Gastrocnemius medialis (tissue), 4 donors: ENCODE results near the gene SOX11. TPM values are rescaled to one million over a fixed set of nuclear protein-coding genes. Genes with fewer than 3 reads are reported as not detected.

Source experiments
- ATAC-seq, 2 donors: fragments of 150-250 bp; one replicate each; pipeline ENCODE4 v1.9.1; 2016
- DNase-seq, 2 donors: peaks; one replicate each; pipeline ENCODE4 v3.0.0-alpha.2; 2019
- H3K27ac ChIP-seq, 4 donors: fragments of 200-600 bp; sonication (generic); 1 replicate in 1 of 4; 2 replicates in 3 of 4; pipeline ENCODE4 v1.5.1; 2016 to 2018; ENCODE audit warnings: mild to moderate bottlenecking in 2 of 4, moderate library complexity in 1 of 4
- H3K27me3 ChIP-seq, 3 donors: fragments of 200-600 bp; sonication (generic) in 2 of 3; 1 replicate in 1 of 3; 2 replicates in 2 of 3; pipeline versions ENCODE4 v1.5.1 to v1.6.0; 2016 to 2019; ENCODE audit warnings: mild to moderate bottlenecking in 1 of 3, moderate library complexity in 1 of 3
- H3K36me3 ChIP-seq, 2 donors: fragments of 200-600 bp; sonication (generic) in 1 of 2; one replicate each; pipeline ENCODE4 v1.5.1; 2017 to 2018
- H3K4me1 ChIP-seq, 2 donors: fragments of 200-600 bp; sonication (generic) in 1 of 2; one replicate each; pipeline ENCODE4 v1.5.1; 2016 to 2017; ENCODE audit warnings: mild to moderate bottlenecking in 2 of 2
- H3K4me3 ChIP-seq, 4 donors: fragments of 200-600 bp; sonication (generic) in 3 of 4; 1 replicate in 1 of 4; 2 replicates in 3 of 4; pipeline ENCODE4 v1.5.1; 2016 to 2019; ENCODE audit warnings: mild to moderate bottlenecking in 2 of 4
- H3K9me3 ChIP-seq, 3 donors: fragments of 200-600 bp; sonication (generic) in 2 of 3; 1 replicate in 1 of 3; 2 replicates in 2 of 3; pipeline ENCODE4 v1.5.1; 2016 to 2019
- POLR2A ChIP-seq, 2 donors: fragments of 450-650 bp; IDR thresholded peaks; one replicate each; pipeline ENCODE4 v1.6.1; 2017; ENCODE audit warnings: antibody characterized with exemption in 2 of 2, mild to moderate bottlenecking in 2 of 2, moderate library complexity in 2 of 2
- in situ Hi-C, 4 donors: fragments of 200-750 bp; cut with MboI; loops; one replicate each; pipeline versions ENCODE4 v1.15.0 to v1.8.0; 2017; ENCODE audit warnings: low sequenced_read_pairs in 4 of 4
- intact Hi-C: fragments of 100-400 bp; cut with DNase I; formaldehyde crosslinking; loops from one replicate; pipeline ENCODE4 v1.15.1; 2023; ENCODE audit warnings: low total_unique reads
- total RNA-seq, 4 donors: library from RNA; depleted of rRNA; stranded (reverse); fragments of >200 nt; gene quantifications; one replicate each; pipeline versions ENCODE4 v1.1.0 to v1.2.3, GENCODE V29; 2016
- TF ChIP-seq, protein P1 (sequence below), 5 experiments: fragments of 450-650 bp in 3 of 5; fragments of 200-600 bp in 2 of 5; sonication (generic) in 2 of 5; IDR thresholded peaks in 4 of 5; conservative IDR thresholded peaks in 1 of 5; 1 replicate in 4 of 5; 2 replicates in 1 of 5; pipeline ENCODE4 v1.5.1; 2016 to 2019; ENCODE audit warnings: antibody characterized with exemption in 5 of 5, mild to moderate bottlenecking in 3 of 5, moderate library complexity in 3 of 5

Gene SOX11
- total RNA-seq, 4 donors from 2014 or later, result not detected

DNA sequence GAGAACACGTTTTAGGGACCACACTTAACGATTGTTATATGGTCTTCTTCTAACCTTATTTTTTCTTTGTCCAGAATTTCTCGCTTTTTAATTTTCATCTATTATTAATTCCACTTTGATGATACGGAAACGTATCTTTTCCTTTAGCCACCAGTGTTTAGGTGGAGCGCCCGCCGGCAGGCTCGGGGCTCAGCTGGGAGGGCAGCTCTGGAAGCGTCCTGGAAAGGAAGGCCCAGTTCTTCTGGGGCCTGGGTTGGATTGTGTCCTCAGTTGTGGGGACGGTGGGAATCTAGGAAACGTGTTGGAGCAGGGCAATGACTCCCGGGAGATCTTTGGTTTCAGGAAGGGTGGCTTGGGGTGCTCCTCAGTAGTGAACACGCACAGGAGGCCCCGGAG lies 19.4 kb upstream of the SOX11 start:
- no peaks in the 10 kb centered on the region for H3K4me1 ChIP-seq
- H3K27me3 ChIP-seq, result peaks cover 26 to 30% (median 29%) of the 10 kb centered on the region in 3 donors
- no peak for DNase-seq
- intact Hi-C loops (no loop called here), in situ Hi-C loops (no loop called here)
- TF ChIP-seq, protein P1, sequence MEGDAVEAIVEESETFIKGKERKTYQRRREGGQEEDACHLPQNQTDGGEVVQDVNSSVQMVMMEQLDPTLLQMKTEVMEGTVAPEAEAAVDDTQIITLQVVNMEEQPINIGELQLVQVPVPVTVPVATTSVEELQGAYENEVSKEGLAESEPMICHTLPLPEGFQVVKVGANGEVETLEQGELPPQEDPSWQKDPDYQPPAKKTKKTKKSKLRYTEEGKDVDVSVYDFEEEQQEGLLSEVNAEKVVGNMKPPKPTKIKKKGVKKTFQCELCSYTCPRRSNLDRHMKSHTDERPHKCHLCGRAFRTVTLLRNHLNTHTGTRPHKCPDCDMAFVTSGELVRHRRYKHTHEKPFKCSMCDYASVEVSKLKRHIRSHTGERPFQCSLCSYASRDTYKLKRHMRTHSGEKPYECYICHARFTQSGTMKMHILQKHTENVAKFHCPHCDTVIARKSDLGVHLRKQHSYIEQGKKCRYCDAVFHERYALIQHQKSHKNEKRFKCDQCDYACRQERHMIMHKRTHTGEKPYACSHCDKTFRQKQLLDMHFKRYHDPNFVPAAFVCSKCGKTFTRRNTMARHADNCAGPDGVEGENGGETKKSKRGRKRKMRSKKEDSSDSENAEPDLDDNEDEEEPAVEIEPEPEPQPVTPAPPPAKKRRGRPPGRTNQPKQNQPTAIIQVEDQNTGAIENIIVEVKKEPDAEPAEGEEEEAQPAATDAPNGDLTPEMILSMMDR (IDR thresholded peaks at IDR 0.05 in 4 of 5, conservative IDR thresholded peaks at IDR 0.05 in 1 of 5), result no peak
- no peak for TF ChIP-seq POLR2A (IDR thresholded peaks at IDR 0.05)
- ATAC-seq, result no peak
- H3K27ac ChIP-seq, result no peak overlapping the region
- no peaks in the 10 kb centered on the region for H3K36me3 ChIP-seq
- H3K9me3 ChIP-seq, result no peaks in the 10 kb centered on the region
- H3K4me3 ChIP-seq, result no peak overlapping the region

DNA sequence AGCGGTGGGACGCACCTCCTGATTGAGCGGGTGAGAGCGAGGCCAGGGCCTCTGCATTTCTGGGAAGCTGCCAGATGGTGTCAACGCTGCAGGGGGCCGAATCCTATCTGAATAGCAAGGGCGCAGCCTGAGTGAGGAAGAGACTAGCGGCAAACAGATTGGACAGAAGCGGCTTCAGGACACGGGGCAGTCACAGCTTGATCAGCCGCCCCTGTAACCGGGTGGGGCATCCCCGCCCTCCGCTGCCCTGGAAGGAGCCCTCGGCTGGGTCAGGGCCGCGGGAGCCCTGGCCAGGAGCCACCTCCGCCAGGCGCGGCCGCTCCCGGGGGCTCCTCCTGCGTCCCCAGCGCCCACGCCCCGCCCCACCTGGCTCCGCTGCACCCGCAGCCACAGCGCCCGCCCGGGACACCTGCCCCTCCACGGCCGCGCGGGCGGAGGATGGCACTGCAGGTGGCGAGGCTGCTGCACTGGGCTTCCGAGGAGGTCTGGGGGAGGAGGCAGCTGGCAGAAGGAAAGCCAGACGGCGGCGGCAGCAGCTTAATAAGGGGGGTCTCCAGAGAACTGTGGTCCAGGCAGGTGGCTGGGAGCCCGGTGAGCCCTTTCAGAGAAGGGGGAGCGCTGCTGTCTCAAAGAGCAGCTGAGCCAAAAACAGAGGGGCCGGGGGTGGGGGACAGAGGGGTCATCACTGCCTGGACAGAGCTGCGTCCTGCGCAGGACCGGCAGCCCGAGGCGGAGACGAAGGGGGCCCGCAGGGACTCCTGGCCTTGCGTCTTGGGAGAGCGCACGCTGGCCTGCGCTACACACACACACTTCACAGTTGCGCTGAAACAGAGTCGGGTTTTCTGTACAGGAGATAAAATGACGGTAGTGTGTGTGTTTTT lies 18.8 kb upstream of the SOX11 start:
- Histone ChIP-seq H3K27me3 (peaks cover 26 to 30% (median 29%) of the 10 kb centered on the region in 3 donors), H3K36me3 (no peaks in the 10 kb centered on the region), H3K4me1 (no peaks in the 10 kb centered on the region), H3K4me3 (peak overlapping the region in 1 of 4 donors; percentile 35), H3K9me3 (no peaks in the 10 kb centered on the region), H3K27ac (no peak overlapping the region)
- in situ Hi-C loops (no loop called here), intact Hi-C loops (no loop called here)
- ATAC-seq, result no peak
- DNase-seq, result no peak
- TF ChIP-seq, protein P1 (IDR thresholded peaks at IDR 0.05 in 4 of 5, conservative IDR thresholded peaks at IDR 0.05 in 1 of 5), result no peak
- TF ChIP-seq POLR2A (IDR thresholded peaks at IDR 0.05), result no peak

DNA sequence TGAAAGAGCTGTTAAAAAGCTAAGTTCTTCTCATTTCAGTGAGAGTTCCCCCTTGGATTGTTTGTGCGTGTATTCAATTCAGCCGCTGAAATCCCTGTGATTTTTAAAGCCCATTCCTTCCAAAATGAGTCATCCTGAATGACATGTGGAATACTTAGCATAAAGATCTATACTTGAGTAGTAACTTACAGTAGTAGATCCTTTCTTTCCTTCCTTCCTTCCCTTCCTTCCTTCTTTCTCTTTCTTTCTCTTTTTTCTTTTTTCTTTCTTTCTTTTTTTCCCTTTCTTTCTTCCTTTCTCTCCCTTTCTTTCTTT lies 18.2 kb upstream of the SOX11 start:
- no peak overlapping the region for H3K27ac ChIP-seq

DNA sequence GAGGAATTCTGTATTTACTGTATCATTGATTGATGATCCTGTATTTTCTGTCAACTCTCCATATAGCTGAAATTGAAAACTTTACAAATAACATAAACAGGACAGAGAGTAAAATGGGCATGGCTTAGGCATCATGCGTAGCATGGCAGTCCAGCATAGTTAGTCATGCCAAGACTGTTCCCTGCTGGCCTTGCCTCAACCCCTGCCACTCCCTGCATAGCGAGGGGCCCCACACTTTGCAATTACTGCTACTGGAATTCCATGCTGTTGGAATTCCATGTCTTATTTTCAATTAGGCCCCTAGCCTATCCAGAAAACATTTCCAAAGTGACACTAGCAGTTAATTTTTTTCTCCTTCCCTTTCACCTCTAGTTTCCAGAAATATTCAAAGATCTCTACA lies 15.1 kb upstream of the SOX11 start:
- Histone ChIP-seq H3K27ac (no peak overlapping the region), H3K9me3 (no peaks in the 10 kb centered on the region), H3K4me3 (no peak overlapping the region), H3K27me3 (peaks cover 25 to 29% (median 27%) of the 10 kb centered on the region in 3 donors), H3K4me1 (no peaks in the 10 kb centered on the region), H3K36me3 (no peaks in the 10 kb centered on the region)
- no peak for TF ChIP-seq POLR2A (IDR thresholded peaks at IDR 0.05)
- TF ChIP-seq, protein P1 (IDR thresholded peaks at IDR 0.05 in 4 of 5, conservative IDR thresholded peaks at IDR 0.05 in 1 of 5), result no peak
- DNase-seq (no peak), ATAC-seq (no peak)
- in situ Hi-C loops, result no loop called here
- intact Hi-C loops, result no loop called here

More for the DNA sequence above, 18.2 kb upstream of the SOX11 start:
- DNase-seq (no peak), ATAC-seq (no peak)
- intact Hi-C loops (no loop called here), in situ Hi-C loops (no loop called here)
- Histone ChIP-seq H3K4me3 (no peak overlapping the region), H3K27me3 (peaks cover 26 to 30% (median 29%) of the 10 kb centered on the region in 3 donors), H3K9me3 (no peaks in the 10 kb centered on the region), H3K4me1 (no peaks in the 10 kb centered on the region), H3K36me3 (no peaks in the 10 kb centered on the region)
- TF ChIP-seq, protein P1 (IDR thresholded peaks at IDR 0.05 in 4 of 5, conservative IDR thresholded peaks at IDR 0.05 in 1 of 5), result no peak
- TF ChIP-seq POLR2A (IDR thresholded peaks at IDR 0.05), result no peak
